ENCODE results near the gene DPF3.

DNA sequence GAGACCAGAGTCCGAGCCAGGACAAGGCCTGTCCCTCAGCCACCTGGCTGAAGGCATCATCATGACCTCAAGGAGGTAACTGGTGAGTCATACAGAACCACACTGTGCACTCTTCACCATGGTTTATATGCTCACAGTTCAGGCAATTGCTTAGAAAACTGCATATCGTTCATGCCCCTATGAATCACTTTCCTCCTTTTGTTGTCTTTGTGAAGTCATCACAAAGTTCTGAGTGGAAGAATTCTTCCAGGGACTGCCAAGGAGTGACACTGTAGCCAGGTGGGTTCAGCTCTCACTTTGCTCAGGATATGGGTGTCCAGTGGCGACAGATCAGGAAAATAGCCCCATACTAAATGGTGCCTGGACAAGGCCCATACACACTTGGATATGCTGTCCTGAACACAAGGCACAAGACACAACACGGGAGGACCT is 92.5 kb downstream of the DPF3 start:
- TF ChIP-seq GATA2 (IDR thresholded peaks at IDR 0.05; ENCODE audit: low read depth, low read length) (no peak), GATA3 (IDR thresholded peaks at IDR 0.05; ENCODE audit: low read depth, low read length) (no peak)
